Mucosa of descending colon (tissue), 3 donors: ENCODE measurements around the gene PPIP5K2. TPM values are rescaled to one million over a fixed set of nuclear protein-coding genes. Genes with fewer than 3 reads are reported as not detected.

Source experiments
- ATAC-seq: fragments of 200-7000 bp; cut with Tn5 transposase; one replicate; pipeline ENCODE4 v1.9.1; 2020; ENCODE audit warnings: mild to moderate bottlenecking, moderate library complexity
- DNase-seq, 3 donors: peaks; one replicate each; pipeline ENCODE4 v3.0.0-alpha.2; 2020
- H3K36me3 ChIP-seq: fragments of 200-600 bp; one replicate; pipeline ENCODE4 v1.8.0; 2021; ENCODE audit warnings: low read depth, mild to moderate bottlenecking
- H3K4me1 ChIP-seq: fragments of 200-600 bp; one replicate; pipeline ENCODE4 v1.8.0; 2021; ENCODE audit warnings: low read depth, mild to moderate bottlenecking
- H3K4me3 ChIP-seq: fragments of 200-600 bp; one replicate; pipeline ENCODE4 v1.8.0; 2021; ENCODE audit warnings: mild to moderate bottlenecking
- H3K9me3 ChIP-seq: fragments of 200-600 bp; one replicate; pipeline ENCODE4 v1.8.0; 2021; ENCODE audit warnings: mild to moderate bottlenecking
- intact Hi-C, 2 donors: fragments of 100-400 bp; cut with DNase I in 1 of 2; cut with micrococcal nuclease in 1 of 2; formaldehyde crosslinking; loops; one replicate each; pipeline versions ENCODE4 v1.11.0 to v1.11.1; 2022; cut with DNase I, micrococcal nuclease
- total RNA-seq, 3 donors: library from RNA; stranded (reverse); fragmentation: NEBNext Ultra II Directional in 2 of 3; extraction: Animal tissue kit (Norgen Biotek cat#: 25700) in 2 of 3; gene quantifications; one replicate each; pipeline versions ENCODE4 v1.2.1 to v1.2.4, GENCODE V29; 2021 to 2023
- TF ChIP-seq, protein P1 (sequence below): fragments of 200-600 bp; IDR thresholded peaks from one replicate; pipeline ENCODE4 v1.8.0; 2022; ENCODE audit warnings: antibody characterized with exemption, mild to moderate bottlenecking
- donor health status: DM: no; HTN: no; CAD: no; lungs with moderate emphysema.
- donor health status: DM: no; HTN: no; CAD: no.
- donor health status: DM: no; HTN: yes; CAD: no.

The PPIP5K2 gene
- total RNA-seq, 3 donors from 2014 or later: 59.0 to 90.6 (median 77.6) TPM

- Histone ChIP-seq H3K9me3 (no peaks in the 10 kb centered on the region), H3K36me3 (no peaks in the 10 kb centered on the region), H3K4me1 (no peaks in the 10 kb centered on the region), H3K4me3 (no peak overlapping the region)
- DNase-seq (no peak), ATAC-seq (no peak)
- TF ChIP-seq, protein P1, sequence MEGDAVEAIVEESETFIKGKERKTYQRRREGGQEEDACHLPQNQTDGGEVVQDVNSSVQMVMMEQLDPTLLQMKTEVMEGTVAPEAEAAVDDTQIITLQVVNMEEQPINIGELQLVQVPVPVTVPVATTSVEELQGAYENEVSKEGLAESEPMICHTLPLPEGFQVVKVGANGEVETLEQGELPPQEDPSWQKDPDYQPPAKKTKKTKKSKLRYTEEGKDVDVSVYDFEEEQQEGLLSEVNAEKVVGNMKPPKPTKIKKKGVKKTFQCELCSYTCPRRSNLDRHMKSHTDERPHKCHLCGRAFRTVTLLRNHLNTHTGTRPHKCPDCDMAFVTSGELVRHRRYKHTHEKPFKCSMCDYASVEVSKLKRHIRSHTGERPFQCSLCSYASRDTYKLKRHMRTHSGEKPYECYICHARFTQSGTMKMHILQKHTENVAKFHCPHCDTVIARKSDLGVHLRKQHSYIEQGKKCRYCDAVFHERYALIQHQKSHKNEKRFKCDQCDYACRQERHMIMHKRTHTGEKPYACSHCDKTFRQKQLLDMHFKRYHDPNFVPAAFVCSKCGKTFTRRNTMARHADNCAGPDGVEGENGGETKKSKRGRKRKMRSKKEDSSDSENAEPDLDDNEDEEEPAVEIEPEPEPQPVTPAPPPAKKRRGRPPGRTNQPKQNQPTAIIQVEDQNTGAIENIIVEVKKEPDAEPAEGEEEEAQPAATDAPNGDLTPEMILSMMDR: no peak
- intact Hi-C loops: no loop called here
Measured at GRCh38 chr5:103090791-103091190, 29.3 kb upstream of the PPIP5K2 start.

DNA sequence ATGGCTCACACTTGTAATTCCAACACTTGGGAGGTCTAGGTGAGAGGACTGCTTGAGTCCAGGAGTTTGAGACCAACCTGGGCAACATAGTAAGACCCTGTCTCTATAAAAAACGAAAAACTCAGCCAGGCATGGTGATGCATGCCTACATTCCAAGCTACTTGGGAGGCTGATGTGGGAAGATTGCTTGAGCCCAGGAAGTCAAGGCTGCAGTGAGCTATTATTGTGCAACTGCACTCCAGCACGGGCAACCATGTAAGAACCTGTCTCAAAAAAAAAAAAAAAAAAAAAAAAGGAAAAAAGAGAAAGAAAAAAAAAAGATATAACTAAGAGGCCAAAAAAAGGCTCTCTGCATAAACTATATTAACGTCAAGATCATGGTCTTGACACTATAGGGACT is 27.4 kb upstream of the PPIP5K2 start:
- intact Hi-C loops: no loop called here
- TF ChIP-seq, protein P1: no peak
- DNase-seq (no peak), ATAC-seq (no peak)
- Histone ChIP-seq H3K36me3 (no peaks in the 10 kb centered on the region), H3K4me3 (no peak overlapping the region), H3K4me1 (no peaks in the 10 kb centered on the region), H3K9me3 (no peaks in the 10 kb centered on the region)

GRCh38 chr5:103093727-103094126 is 26.4 kb upstream of the PPIP5K2 start:
- TF ChIP-seq, protein P1: no peak
- H3K36me3 ChIP-seq: no peaks in the 10 kb centered on the region
- H3K9me3 ChIP-seq: no peaks in the 10 kb centered on the region
- H3K4me3 ChIP-seq: no peak overlapping the region
- DNase-seq (no peak), ATAC-seq (no peak)
- intact Hi-C loops: no loop called here
- H3K4me1 ChIP-seq: no peaks in the 10 kb centered on the region

DNA sequence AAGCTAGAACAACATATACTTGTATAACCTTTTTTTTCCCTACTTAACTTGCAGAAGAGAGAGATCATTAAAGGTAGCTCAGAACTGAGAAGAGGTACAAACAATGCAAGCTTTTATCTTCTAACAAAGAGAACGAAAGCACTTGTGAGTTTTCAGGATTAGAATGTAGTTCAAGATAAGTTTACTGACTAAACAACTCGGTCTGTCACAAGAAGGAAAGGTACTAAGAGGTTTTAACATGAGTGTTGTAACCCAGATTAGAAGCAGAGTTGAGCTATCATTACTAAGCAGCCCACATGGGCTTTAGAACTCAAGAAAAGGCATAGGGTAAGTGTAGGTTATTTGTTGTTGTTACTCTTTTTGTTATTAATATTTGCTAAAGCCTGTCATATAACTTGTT is 25.4 kb upstream of the PPIP5K2 start:
- TF ChIP-seq, protein P1: no peak
- DNase-seq: no peak
- intact Hi-C loops: no loop called here
- Histone ChIP-seq H3K4me1 (no peaks in the 10 kb centered on the region), H3K4me3 (no peak overlapping the region), H3K9me3 (no peaks in the 10 kb centered on the region), H3K36me3 (no peaks in the 10 kb centered on the region)
- no peak for ATAC-seq

- DNase-seq (no peak), ATAC-seq (no peak)
- intact Hi-C loops: no loop called here
- no peak overlapping the region for H3K4me3 ChIP-seq
- H3K36me3 ChIP-seq: no peaks in the 10 kb centered on the region
- TF ChIP-seq, protein P1: no peak
- H3K9me3 ChIP-seq: no peaks in the 10 kb centered on the region
- H3K4me1 ChIP-seq: no peaks in the 10 kb centered on the region
Measured at GRCh38 chr5:103098993-103099392, 21.1 kb upstream of the PPIP5K2 start.

GRCh38 chr5:103101079-103101750 is 18.9 kb upstream of the PPIP5K2 start:
- Histone ChIP-seq H3K9me3 (no peaks in the 10 kb centered on the region), H3K36me3 (no peaks in the 10 kb centered on the region), H3K4me1 (no peaks in the 10 kb centered on the region), H3K4me3 (no peak overlapping the region)
- DNase-seq (no peak), ATAC-seq (no peak)
- intact Hi-C loops: no loop called here
- TF ChIP-seq, protein P1: no peak
